Activated CD4-positive, alpha-beta T cell treated with anti-CD3 and anti-CD28 coated beads, Interleukin-2, amount 10 ng/mL, durations not matched to agents 7 days and 5 days (primary cell): ENCODE data around the gene VIT. TPM values are rescaled to one million over a fixed set of nuclear protein-coding genes. Genes with fewer than 3 reads are reported as not detected.
"Not testable (repeated sequence)": the region's sequence is repeated elsewhere in the genome, so short reads cannot be mapped to it uniquely, and the experiment has no call there.

Experiments used
- CTCF ChIA-PET: fragments of 350-600 bp; sonication (Branson Sonifier 250); formaldehyde crosslinking; loops from one replicate; lab custom pipeline; 2021; ENCODE audit warnings: antibody characterized with exemption; lab: Charles Lee
- POLR2A ChIA-PET: fragments of 350-600 bp; sonication (Branson Sonifier 250); formaldehyde crosslinking; loops from one replicate; lab custom pipeline; 2021; ENCODE audit warnings: antibody characterized with exemption; lab: Charles Lee
- DNase-seq: peaks from one replicate; pipeline ENCODE4 v3.0.0-alpha.2; 2020
- H3K27ac Mint-ChIP-seq: one replicate; pipeline ENCODE4 v1.8.0; 2021; ENCODE audit warnings: mild to moderate bottlenecking, moderate library complexity, mixed read lengths
- H3K27me3 Mint-ChIP-seq: one replicate; pipeline ENCODE4 v1.8.0; 2021; ENCODE audit warnings: mixed read lengths
- H3K36me3 Mint-ChIP-seq: one replicate; pipeline ENCODE4 v1.8.0; 2021; ENCODE audit warnings: low read depth, mixed read lengths
- H3K4me1 Mint-ChIP-seq: one replicate; pipeline ENCODE4 v1.8.0; 2021; ENCODE audit warnings: mixed read lengths
- H3K4me3 Mint-ChIP-seq: one replicate; pipeline ENCODE4 v1.8.0; 2021; ENCODE audit warnings: mild to moderate bottlenecking, moderate library complexity, mixed read lengths
- H3K9me3 Mint-ChIP-seq: one replicate; pipeline ENCODE4 v1.8.0; 2021; ENCODE audit warnings: mixed read lengths
- total RNA-seq, 2 experiments: library from RNA; stranded (reverse); gene quantifications; one replicate each; pipeline ENCODE4 v1.2.3, GENCODE V29; 2021

VIT gene
- total RNA-seq, 2 experiments from 2014 or later, result not detected

- Mint-ChIP-seq H3K4me3 (no peak overlapping the region), H3K9me3 (peaks cover 9% of the 10 kb centered on the region), H3K27ac (no peak overlapping the region), H3K36me3 (peaks cover 5% of the 10 kb centered on the region), H3K4me1 (peaks cover 6% of the 10 kb centered on the region), H3K27me3 (peaks cover 20% of the 10 kb centered on the region)
- DNase-seq, result no peak
- ChIA-PET CTCF (no interaction called here), POLR2A (no interaction called here)
These were observed 13.9 kb upstream of the VIT start for GRCh38 chr2:36682562-36682961.

- no peak overlapping the region for H3K27ac Mint-ChIP-seq
- H3K9me3 Mint-ChIP-seq, result peaks cover 6% of the 10 kb centered on the region
- H3K4me3 Mint-ChIP-seq, result no peak overlapping the region
- H3K27me3 Mint-ChIP-seq, result peaks cover 17% of the 10 kb centered on the region
- CTCF ChIA-PET, result interaction anchor here (1.0 kb wide), 1 partner anchor 19 kb away, joined by 3 read pairs; no protein-coding TSS in a partner anchor
- H3K36me3 Mint-ChIP-seq, result peaks cover 5% of the 10 kb centered on the region
- DNase-seq, result no peak
- H3K4me1 Mint-ChIP-seq, result peaks cover 2% of the 10 kb centered on the region
- POLR2A ChIA-PET, result no interaction called here
These were observed 13.5 kb upstream of the VIT start for GRCh38 chr2:36683002-36683401.

GRCh38 chr2:36688291-36688690 is 8.2 kb upstream of the VIT start:
- CTCF ChIA-PET, H3K27ac Mint-ChIP-seq, H3K9me3 Mint-ChIP-seq, H3K27me3 Mint-ChIP-seq, H3K36me3 Mint-ChIP-seq, H3K4me1 Mint-ChIP-seq, H3K4me3 Mint-ChIP-seq, DNase-seq, POLR2A ChIA-PET: not testable (repeated sequence)

GRCh38 chr2:36689013-36689412 is 7.5 kb upstream of the VIT start:
- H3K9me3 Mint-ChIP-seq, H3K36me3 Mint-ChIP-seq, H3K4me3 Mint-ChIP-seq, CTCF ChIA-PET, POLR2A ChIA-PET, H3K4me1 Mint-ChIP-seq, DNase-seq, H3K27ac Mint-ChIP-seq, H3K27me3 Mint-ChIP-seq: not testable (repeated sequence)

- CTCF ChIA-PET, result interaction anchor here (0.6 kb wide), 1 partner anchor 12 kb away, joined by 4 read pairs; no protein-coding TSS in a partner anchor
- no peak overlapping the region for H3K4me3 Mint-ChIP-seq
- no peaks in the 10 kb centered on the region for H3K4me1 Mint-ChIP-seq
- H3K9me3 Mint-ChIP-seq, result no peaks in the 10 kb centered on the region
- DNase-seq, result no peak
- H3K27me3 Mint-ChIP-seq, result peaks cover 4% of the 10 kb centered on the region
- H3K36me3 Mint-ChIP-seq, result no peaks in the 10 kb centered on the region
- POLR2A ChIA-PET, result no interaction called here
- H3K27ac Mint-ChIP-seq, result no peak overlapping the region
These were observed 4.4 kb upstream of the VIT start for GRCh38 chr2:36692121-36692520.

GRCh38 chr2:36693825-36694224 is 2.7 kb upstream of the VIT start:
- POLR2A ChIA-PET, result no interaction called here
- Mint-ChIP-seq H3K4me1 (no peaks in the 10 kb centered on the region), H3K27me3 (peaks cover 4% of the 10 kb centered on the region), H3K9me3 (no peaks in the 10 kb centered on the region), H3K36me3 (no peaks in the 10 kb centered on the region), H3K4me3 (no peak overlapping the region), H3K27ac (no peak overlapping the region)
- CTCF ChIA-PET, result no interaction called here
- no peak for DNase-seq

GRCh38 chr2:36695746-36696415 is 626 bp upstream of the VIT start:
- Mint-ChIP-seq H3K4me1 (no peaks in the 10 kb centered on the region), H3K27me3 (peaks cover 4% of the 10 kb centered on the region), H3K27ac (no peak overlapping the region), H3K36me3 (no peaks in the 10 kb centered on the region), H3K4me3 (no peak overlapping the region), H3K9me3 (no peaks in the 10 kb centered on the region)
- ChIA-PET CTCF (interaction anchor here (0.6 kb wide), 1 partner anchor 42 kb away, joined by 4 read pairs; no protein-coding TSS in a partner anchor), POLR2A (no interaction called here)
- DNase-seq, result no peak

GRCh38 chr2:36697424-36698066 is 1.0 kb downstream of the VIT start:
- peaks cover 4% of the 10 kb centered on the region for H3K27me3 Mint-ChIP-seq
- H3K27ac Mint-ChIP-seq, result no peak overlapping the region
- no peaks in the 10 kb centered on the region for H3K4me1 Mint-ChIP-seq
- no peaks in the 10 kb centered on the region for H3K9me3 Mint-ChIP-seq
- no peak for DNase-seq
- CTCF ChIA-PET, result no interaction called here
- POLR2A ChIA-PET, result no interaction called here
- no peak overlapping the region for H3K4me3 Mint-ChIP-seq
- no peaks in the 10 kb centered on the region for H3K36me3 Mint-ChIP-seq

- Mint-ChIP-seq H3K27me3 (peaks cover 7% of the 10 kb centered on the region), H3K9me3 (no peaks in the 10 kb centered on the region), H3K36me3 (no peaks in the 10 kb centered on the region), H3K4me3 (no peak overlapping the region), H3K4me1 (no peaks in the 10 kb centered on the region), H3K27ac (no peak overlapping the region)
- DNase-seq, result no peak
- POLR2A ChIA-PET, result no interaction called here
- CTCF ChIA-PET, result no interaction called here
These were observed 2.5 kb downstream of the VIT start for GRCh38 chr2:36698993-36699392.

GRCh38 chr2:36700311-36700710 is 3.8 kb downstream of the VIT start:
- POLR2A ChIA-PET, result no interaction called here
- Mint-ChIP-seq H3K27ac (no peak overlapping the region), H3K27me3 (peaks cover 7% of the 10 kb centered on the region), H3K9me3 (no peaks in the 10 kb centered on the region), H3K36me3 (no peaks in the 10 kb centered on the region), H3K4me3 (no peak overlapping the region), H3K4me1 (no peaks in the 10 kb centered on the region)
- no peak for DNase-seq
- CTCF ChIA-PET, result no interaction called here

- H3K27me3 Mint-ChIP-seq, result peaks cover 5% of the 10 kb centered on the region
- DNase-seq, result no peak
- H3K9me3 Mint-ChIP-seq, result no peaks in the 10 kb centered on the region
- ChIA-PET POLR2A (no interaction called here), CTCF (no interaction called here)
- H3K27ac Mint-ChIP-seq, result no peak overlapping the region
- no peak overlapping the region for H3K4me3 Mint-ChIP-seq
- no peaks in the 10 kb centered on the region for H3K36me3 Mint-ChIP-seq
- H3K4me1 Mint-ChIP-seq, result no peaks in the 10 kb centered on the region
These were observed 4.9 kb downstream of the VIT start for GRCh38 chr2:36701391-36701795.

- Mint-ChIP-seq H3K9me3 (no peaks in the 10 kb centered on the region), H3K36me3 (no peaks in the 10 kb centered on the region), H3K27me3 (peaks cover 3% of the 10 kb centered on the region), H3K4me1 (no peaks in the 10 kb centered on the region), H3K27ac (no peak overlapping the region), H3K4me3 (no peak overlapping the region)
- no peak for DNase-seq
- ChIA-PET POLR2A (no interaction called here), CTCF (no interaction called here)
These were observed 5.4 kb downstream of the VIT start for GRCh38 chr2:36701918-36702317.

GRCh38 chr2:36702781-36703180 is 6.3 kb downstream of the VIT start:
- ChIA-PET CTCF (no interaction called here), POLR2A (no interaction called here)
- no peak for DNase-seq
- H3K4me3 Mint-ChIP-seq, result no peak overlapping the region
- H3K27ac Mint-ChIP-seq, result no peak overlapping the region
- H3K36me3 Mint-ChIP-seq, result no peaks in the 10 kb centered on the region
- peaks cover 3% of the 10 kb centered on the region for H3K27me3 Mint-ChIP-seq
- H3K4me1 Mint-ChIP-seq, result no peaks in the 10 kb centered on the region
- no peaks in the 10 kb centered on the region for H3K9me3 Mint-ChIP-seq
